Stimulated activated CD4-positive, alpha-beta T cell treated with anti-CD3 and anti-CD28 coated beads, TNF-alpha, amount 100 ng/mL, for 4 hours (primary cell): ENCODE results near the gene HNRNPUL2.
"Not testable (repeated sequence)": the region's sequence is repeated elsewhere in the genome, so short reads cannot be mapped to it uniquely, and the experiment has no call there.

ENCODE experiments used
- DNase-seq, 3 experiments: peaks; one replicate each; pipeline ENCODE4 v3.0.0-alpha.2; 2020; ENCODE audit warnings: low read depth in 3 of 3

HNRNPUL2 gene

DNA sequence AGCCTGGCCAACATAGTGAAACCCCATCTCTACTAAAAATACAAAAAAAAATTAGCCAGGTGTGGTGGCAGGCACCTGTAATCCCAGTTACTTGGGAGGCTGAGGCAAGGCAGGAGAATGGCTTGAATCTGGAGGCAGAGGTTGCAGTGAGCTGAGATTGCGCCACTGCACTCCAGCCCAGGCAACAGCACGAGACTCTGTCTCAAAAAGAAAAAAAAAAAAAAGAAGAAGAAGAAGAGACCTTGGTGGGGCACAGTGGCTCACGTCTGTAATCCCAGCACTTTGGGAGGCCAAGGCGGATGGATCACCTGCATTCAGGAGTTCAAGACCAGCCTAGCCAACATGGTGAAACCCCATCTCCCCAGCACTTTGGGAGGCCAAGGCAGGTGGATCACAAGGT lies 23.3 kb downstream of the HNRNPUL2 start:
- not testable (repeated sequence) for DNase-seq

DNA sequence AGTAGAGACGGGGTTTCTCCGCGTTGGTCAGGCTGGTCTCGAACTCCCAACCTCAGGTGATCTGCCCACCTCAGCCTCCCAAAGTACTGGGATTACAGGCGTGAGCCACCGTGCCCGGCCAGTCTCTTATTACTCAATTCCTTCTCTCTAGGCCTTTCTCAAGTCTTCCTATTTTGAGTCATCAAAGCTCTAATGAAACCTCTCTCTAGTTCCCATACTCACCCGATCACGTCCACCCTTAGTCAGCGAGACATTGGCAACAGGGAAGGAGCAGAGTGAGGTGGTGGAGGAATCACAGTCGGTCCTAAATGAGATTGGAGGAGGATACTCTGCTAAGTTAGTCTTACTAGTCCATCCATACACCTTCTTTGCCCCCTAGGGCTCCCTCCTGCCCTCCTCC lies 25.0 kb downstream of the HNRNPUL2 start:
- no peak for DNase-seq

DNA sequence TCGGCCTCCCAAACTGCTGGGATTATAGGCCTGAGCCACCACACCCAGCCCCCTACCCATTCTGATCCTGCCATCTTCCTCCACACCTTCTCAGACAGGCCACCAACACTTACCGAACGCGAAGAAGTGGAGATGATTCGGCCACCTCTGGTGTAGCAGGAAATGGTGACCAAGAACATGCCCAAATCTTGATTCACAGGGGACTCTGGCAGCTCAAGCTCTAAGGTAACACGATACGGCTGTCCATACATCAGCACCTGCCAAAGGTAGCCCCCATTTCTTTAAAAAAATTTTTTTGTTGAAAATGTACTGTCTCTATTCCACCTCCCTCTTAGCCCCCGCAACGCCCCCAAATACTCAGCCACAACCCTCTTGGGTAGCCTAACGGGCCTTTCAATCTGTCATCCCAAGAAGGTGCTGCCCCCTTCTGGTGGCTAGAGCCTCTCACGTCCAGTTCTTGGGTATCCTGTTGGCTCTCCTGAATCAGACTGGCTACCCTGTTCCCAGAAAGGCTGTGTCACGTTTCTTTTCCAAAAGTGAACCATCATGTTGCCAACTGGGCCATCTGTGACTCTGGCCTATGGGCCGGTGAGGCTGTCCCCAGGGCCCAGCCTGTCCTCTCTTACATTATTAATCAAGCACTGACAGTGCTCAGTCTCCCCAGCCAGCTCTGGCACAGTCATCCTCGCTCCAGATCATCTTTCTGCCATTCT lies 32.6 kb downstream of the HNRNPUL2 start:
- DNase-seq: peak; percentile 54 to 71 (median 58)

DNA sequence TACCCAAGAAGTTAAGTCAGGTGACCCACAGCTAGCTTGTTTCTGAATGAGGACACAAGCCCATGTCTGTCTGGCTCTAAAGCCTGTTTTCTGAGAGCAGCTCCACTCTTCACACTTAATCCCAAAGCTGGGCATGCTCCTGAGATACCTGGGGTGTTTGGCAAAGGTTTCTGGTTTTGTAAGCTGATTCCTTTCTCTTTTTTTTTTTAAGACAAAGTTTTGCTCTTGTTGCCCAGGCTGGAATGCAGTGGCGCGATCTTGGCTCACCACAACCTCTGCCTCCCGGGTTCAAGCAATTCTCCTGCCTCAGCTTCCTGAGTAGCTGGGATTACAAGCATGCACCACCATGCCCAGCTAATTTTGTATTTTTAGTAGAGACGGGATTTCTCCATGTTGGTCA lies 33.6 kb downstream of the HNRNPUL2 start:
- not testable (repeated sequence) for DNase-seq

DNA sequence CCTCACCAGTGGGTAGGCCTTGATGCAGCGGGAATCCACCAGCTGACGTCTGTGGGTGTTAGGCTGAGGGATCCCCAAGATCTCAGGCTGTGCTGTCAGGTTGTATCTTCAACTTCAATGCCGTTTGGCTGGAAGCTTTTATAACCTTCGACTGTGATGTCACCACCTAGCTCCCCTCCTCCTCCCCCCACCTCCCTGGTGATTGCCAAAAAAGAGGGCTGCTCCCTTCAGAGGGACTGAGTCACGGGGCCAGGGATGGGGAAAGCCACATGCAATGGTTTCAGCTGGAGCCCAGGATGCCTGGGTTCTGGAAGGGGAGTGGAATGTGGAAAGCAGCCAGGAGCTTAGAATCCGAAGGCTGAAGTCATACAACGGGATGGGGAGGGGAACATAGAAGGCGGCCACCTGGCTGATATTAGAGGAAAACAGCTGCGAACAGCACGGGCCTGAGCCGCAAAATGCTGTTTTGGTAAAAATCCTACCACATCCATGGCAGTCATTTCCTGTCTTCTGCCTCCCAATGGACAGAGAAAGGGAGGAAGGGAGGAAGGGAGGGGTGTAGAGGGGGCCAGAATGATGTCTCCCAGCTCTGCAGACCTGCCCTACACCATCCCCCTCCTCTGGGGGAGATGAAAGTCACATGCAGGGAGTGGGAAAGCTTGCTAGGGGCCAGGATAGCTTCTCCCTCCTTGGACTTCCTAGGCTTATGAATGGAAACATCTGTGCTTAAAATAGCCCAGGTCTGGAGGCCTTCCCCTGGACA lies 37.7 kb downstream of the HNRNPUL2 start, which contains the start of gene LRRN4CL:
Gene LRRN4CL (minus strand): TSS at position 110 of the 763 bp plus-strand sequence. CDS start 1,022 bp downstream, outside the sequence.
- DNase-seq: no peak

DNA sequence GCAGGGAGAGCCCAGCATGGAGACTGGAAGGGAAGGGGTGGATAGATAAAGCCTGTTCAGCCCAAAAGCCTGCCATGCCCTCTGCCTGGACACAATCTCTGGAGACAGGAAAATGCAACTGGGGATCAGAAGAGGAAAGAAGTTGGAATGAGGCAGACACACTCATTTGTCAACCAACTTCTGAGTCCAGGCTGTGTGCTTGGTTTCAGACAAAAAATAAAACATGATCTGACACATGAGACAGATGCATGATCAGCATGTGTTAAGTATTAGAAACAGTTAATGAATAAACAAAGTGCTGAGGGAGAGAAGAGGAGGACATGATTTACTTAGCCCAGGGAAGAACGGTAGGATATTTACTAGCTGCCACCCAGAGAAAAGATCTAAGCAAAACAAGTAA lies 38.8 kb downstream of the HNRNPUL2 start:
- no peak for DNase-seq

DNA sequence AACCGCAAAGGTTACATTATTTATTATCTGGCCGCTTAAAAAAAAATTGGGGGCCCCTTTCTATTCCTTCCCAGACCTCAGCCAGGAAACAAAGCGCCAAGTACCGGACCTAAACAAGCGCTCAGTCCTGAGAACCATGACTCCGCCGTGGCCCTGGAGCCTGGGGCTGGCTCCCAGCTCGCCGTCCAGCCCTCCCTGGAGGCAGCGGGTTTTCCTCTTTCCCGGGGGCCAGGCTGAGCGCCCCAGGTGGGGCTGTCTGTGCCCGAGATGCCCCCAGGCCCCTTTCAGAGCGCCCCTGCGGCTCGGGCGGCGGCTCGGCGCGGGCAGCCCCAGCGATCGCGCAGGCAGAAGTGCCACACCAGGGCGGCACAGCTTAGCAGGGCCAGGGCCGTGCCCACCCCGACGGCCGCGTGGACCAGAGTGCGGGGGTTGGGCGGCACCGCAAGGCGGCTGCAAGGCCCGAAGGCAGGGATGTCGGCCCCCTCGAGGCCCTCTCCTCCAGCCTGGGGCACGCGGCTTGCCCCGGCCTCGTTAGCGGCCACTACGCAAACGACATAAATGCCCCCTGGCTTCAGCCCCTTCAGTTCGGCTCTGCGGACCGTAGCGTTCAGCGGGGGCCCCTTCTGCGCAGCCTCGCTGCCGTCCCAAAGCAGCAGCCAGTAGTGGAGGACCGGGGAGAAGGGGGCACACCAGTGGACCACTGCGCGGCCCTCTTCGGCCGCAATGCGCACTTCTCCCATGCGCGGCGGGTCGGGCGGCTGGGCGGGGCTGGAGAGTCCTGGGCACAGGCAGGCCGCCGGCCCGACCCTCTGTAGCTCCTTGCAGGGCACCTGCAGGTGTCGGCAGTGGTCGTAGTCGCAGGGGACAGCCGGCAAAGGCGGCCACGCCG lies 39.5 kb downstream of the HNRNPUL2 start:
- DNase-seq: no peak

DNA sequence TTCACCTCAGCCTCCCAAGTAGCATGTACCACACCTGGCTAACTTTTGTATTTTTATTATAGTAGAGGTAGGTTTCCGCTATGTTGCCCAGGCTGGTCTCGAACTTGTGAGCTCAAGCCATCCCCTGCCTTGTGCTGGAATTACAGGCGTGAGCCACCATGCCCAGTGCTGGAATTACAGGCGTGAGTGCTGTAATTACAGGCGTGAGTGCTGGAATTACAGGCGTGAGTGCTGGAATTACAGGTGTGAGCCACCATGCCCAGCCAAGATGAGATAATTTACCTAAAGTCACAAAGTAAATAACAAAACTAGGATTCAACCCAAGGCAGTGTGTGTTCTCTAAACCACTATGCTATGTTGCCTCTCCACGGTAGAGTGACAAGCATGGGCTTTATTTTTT lies 44.7 kb downstream of the HNRNPUL2 start:
- no peak for DNase-seq

DNA sequence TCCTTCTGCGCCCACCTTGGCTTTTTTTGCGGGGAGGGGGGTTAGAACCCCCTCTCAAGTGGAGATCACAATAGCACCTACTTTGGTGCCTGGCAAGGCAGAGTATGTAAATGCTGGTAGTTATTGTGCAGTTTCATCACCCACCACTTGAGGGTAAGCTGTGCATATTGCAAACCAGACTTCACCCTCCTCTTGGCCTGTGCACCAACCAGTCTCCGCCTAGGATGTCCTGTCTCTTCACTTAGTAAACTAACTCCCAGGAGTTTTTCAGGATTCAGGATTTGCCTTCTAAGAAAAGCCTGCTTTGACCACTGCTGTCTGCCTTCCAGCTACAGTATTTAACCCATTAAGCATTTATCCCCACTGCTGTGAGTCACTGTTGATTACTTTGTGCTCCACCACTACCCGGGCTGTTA lies 46.4 kb downstream of the HNRNPUL2 start:
- DNase-seq: no peak

DNA sequence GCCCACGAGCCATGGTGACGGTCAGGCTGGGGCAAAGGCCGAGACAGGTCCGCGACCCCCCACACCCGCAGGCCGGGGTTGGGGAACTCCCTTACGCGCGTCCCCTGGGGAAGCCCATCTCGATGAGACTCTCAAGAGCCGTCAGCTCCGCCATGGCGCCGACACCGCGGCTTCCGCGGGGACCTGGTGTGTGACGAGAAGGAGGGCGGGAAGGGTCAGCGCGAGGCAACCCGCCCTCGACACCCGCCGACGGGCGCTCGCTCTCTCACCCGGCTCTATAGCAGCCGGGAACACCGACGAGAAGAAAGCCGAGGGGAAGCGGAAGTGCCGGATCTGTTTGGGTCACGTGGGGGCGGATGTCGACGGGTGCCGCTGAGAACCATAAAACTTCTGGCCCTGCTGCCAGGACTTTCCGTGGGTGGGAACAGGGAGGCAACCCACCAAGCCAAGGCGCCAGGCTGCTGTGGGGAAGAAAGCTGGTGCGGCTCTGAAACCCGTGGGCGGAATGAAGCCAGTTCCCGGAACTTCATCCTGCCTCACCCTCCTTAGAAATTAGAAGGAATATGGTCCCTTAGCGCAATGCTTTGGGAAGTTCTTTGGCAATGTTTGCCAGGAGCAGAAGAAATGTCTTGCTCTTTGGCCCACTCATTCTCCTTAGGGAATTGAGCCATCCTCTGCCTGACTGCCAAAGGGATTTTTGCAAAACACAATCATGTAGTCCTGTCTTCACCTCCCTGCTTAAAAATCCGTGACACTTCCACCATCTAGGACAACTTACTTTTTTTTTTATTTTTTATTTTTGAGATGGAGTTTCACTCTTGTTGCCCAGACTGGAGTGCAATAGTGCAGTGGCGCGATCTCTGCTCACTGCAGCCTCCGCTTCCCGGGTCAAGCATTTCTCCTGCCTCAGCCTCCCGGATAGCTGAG lies 48.2 kb downstream of the HNRNPUL2 start, which contains the start of gene UBXN1:
Gene UBXN1 (minus strand): TSS at position 304 of the 927 bp plus-strand sequence. CDS start 150 bp downstream, at position 154.
- peak; percentile 64 to 72 (median 70) for DNase-seq

DNA sequence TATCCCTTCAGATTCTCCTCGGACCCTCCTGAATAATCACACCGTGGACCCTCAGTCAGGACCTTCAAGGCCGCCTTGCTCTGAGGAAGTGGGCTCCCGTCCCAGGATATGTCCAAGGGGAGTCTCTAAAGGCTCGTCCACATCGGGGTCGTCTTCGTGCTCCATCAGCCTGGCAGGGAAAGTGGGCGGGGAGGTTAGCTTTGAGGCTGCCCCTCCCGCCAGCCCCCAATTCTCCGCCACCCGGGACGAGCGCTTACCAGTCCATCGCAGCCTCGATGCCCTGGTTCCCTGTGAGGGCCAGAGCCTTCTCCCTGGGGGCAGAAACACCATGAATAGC lies 48.9 kb downstream of the HNRNPUL2 start:
- DNase-seq: no peak

DNA sequence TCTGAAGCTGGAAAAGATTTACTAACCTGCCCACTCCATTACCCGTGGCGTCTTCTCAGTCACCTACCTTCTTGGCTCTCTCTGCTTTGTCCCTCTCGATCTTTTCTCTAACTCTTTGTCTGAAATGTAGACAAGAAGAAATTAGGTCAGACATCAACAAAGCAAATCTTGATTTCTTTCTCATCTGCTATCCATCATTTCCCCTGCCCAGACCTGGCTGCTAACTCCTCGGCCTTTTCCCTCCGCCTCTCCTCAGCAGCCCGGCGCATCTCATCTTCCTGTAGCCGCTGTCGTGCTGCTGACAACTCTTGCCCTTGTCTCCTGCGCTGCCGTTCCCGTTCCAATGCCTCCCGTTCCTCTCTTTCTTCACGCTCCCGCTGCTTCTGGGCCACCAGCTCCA lies 49.5 kb downstream of the HNRNPUL2 start:
- DNase-seq: no peak

DNA sequence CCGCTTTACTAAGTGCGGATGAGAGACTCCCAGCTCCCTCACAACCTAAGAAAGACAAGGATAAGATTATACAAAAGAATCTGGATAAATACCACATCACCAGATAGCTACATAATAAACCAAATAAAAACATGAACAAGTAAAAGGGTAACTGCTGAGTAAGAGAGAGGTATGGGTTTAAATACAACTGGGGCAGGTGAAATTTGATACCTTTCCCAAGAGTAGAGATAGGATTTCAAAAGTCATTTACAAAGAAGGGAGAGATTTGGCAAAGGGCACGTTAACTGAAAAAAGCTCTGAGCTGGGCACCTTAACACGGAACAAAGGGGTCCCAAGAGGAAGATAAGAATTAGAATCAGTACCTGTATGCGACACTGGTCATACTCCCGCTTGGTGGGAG lies 50.1 kb downstream of the HNRNPUL2 start:
- DNase-seq: no peak

DNA sequence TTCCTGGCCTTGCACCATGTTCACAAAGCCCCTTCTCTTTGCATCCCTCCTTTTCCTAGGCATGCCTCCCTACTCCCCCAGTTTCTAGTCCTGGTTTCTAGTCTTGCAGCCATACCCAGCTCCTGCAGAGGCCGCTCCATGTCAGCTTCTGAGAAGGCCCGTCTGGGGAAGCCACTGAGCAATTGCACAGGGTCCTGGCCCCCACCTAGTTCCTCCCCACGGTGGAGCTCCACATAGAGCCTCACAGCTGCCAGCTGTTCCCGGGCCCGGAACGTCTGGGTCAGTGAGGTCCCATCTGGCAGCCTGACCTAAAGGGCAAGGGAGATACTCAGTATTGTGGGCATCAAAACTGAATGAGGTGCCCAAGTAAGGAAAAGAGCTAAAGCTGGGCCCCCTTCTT lies 50.6 kb downstream of the HNRNPUL2 start:
- DNase-seq: no peak

DNA sequence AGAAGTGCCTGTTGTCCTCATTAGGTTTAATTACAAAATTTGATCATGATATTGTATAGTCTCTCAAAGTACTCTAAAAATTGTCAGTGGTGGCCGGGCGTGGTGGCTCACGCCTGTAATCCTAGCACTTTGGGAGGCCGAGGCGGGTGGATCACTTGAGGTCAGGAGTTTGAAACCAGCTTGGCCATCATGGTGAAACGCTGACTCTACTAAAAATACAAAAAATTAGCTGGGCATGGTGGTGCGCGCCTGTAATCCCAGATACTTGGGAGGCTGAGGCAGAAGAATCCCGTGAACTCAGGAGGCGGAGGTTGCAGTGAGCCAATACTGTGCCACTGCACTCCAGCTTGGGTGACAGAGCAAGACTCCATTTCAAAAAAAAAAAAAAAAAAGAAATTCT lies 51.8 kb downstream of the HNRNPUL2 start:
- not testable (repeated sequence) for DNase-seq

DNA sequence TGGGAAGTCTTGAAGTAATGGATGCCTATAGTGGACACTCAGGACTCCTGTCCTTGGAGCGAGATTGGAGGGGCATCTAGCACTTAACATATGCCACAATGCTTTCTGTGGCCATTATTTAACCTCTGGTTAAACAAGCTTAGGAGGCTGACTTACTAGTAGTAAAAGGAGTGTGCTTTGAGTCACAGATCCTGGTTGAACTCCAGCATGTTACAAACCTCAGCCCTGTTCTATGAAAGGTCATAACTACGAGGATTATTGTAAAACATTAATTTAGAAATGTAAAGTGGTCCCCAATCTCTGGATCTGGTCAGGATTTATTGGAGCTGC lies 54.1 kb downstream of the HNRNPUL2 start:
- DNase-seq: no peak

DNA sequence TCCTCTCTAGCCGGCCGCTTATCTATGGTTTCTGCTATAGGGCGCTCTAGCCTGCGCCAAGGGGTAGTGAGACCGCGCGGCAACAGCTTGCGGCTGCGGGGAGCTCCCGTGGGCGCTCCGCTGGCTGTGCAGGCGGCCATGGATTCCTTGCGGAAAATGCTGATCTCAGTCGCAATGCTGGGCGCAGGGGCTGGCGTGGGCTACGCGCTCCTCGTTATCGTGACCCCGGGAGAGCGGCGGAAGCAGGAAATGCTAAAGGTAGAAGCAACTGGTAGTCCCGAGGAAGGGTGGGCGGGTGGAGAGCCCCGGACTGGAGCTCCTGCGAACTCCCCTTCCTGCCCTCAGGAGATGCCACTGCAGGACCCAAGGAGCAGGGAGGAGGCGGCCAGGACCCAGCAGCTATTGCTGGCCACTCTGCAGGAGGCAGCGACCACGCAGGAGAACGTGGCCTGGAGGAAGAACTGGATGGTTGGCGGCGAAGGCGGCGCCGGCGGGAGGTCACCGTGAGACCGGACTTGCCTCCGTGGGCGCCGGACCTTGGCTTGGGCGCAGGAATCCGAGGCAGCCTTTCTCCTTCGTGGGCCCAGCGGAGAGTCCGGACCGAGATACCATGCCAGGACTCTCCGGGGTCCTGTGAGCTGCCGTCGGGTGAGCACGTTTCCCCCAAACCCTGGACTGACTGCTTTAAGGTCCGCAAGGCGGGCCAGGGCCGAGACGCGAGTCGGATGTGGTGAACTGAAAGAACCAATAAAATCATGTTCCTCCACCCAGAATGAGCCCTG lies 55.5 kb downstream of the HNRNPUL2 start, which contains the start of the genes LBHD1 and UQCC3:
Gene LBHD1 (minus strand): TSS at position 660 of the 782 bp plus-strand sequence. CDS start 2,236 bp downstream, outside the sequence.
Gene UQCC3 (plus strand): TSS at position 66 of the 782 bp plus-strand sequence. CDS start 73 bp downstream, at position 139.
- peak; percentile 49 to 56 (median 52) for DNase-seq

DNA sequence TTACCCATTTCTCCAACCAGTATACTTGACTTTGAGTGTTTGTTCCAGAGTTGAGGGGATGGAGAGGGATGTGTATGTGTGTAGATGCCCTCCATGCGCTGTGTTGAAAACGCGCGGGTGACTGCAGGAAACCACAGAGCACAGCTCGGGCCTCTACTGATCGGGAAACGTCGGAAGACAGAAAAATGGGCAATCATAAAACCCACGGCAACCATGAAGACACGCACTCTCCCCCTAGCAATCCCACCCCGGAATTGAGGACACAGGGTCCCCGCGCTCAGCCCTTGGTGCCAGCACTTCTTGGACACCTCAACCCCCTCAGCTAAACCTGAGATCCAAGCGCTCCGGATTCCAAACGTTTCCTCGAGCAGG lies 56.0 kb downstream of the HNRNPUL2 start:
- DNase-seq: no peak

DNA sequence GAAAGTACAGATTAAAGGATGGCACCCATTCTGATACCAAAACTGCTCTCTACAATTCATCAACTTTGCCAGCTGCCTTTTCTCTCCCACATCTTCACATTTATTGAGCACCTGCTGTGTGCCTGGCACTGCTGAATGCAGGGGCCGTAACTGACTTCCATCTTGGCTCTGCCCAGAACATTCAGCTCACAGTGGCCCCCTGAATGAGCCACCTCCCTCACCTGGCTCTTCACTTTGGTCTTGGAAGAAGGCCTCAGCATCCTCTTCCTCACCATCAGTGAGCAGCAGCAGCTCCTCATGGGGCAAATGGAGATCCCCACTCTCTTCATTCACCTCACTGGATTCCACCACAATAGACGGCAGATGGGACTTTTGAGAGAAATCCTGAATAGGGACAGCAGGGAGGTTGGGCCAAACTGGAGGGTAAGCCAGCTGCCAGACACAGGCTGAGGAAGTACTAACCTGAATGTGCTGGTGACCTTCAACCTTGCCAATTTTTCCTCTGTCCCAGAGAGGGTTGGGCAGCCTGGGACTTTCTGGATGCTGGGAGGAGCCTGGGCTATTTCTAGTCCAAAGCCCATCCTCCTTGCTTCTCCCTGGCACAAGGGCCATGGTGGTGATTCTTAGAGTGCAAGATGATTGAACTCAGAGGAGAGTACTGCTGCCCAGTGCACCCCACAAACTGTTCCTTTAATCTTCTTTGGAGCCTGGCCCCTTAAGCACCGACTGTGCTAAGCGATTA lies 57.7 kb downstream of the HNRNPUL2 start:
- no peak for DNase-seq
